GM12878 (cell line): Measurements from ENCODE around the gene RAD51. TPM values are rescaled to one million over a fixed set of nuclear protein-coding genes. Genes with fewer than 3 reads are reported as not detected.
A peak's percentile ranks its signal among the peaks of the same experiment; 100 is the strongest.

Source experiments
- CHD4 ChIP-seq: fragments of 200-600 bp; sonication (generic); IDR thresholded peaks from 2 replicates; pipeline ENCODE4 v1.6.1; 2016; ENCODE audit warnings: mild to moderate bottlenecking
- GATAD2B ChIP-seq: fragments of 450-650 bp; conservative IDR thresholded peaks from 2 replicates; pipeline ENCODE4 v1.6.1; 2017; ENCODE audit warnings: low read depth, mild to moderate bottlenecking, moderate library complexity
- HDAC6 ChIP-seq: fragments of 200-600 bp; sonication (generic); IDR thresholded peaks from one replicate; pipeline ENCODE4 v1.8.0; 2017; ENCODE audit warnings: antibody characterized with exemption; ENCODE audit not compliant: unreplicated experiment
- LARP7 ChIP-seq: fragments of 450-650 bp; IDR thresholded peaks from 2 replicates; pipeline ENCODE4 v1.6.1; 2017; ENCODE audit warnings: mild to moderate bottlenecking
- POLR2A ChIP-seq: IDR thresholded peaks from 2 replicates; pipeline ENCODE4 v1.6.1; 2011; ENCODE audit warnings: low read depth, mild to moderate bottlenecking, low read length
- RB1 ChIP-seq: fragments of 450-650 bp; formaldehyde crosslinking; IDR thresholded peaks from 2 replicates; pipeline ENCODE4 v1.6.1; 2017; ENCODE audit warnings: mild to moderate bottlenecking, borderline replicate concordance
- SIX5 ChIP-seq: IDR thresholded peaks from 2 replicates; pipeline ENCODE4 v1.6.1; 2011; ENCODE audit warnings: mild to moderate bottlenecking, low read depth, low read length, moderate library complexity; ENCODE audit not compliant: severe bottlenecking
- SMARCA5 ChIP-seq: fragments of 450-650 bp; IDR thresholded peaks from 2 replicates; pipeline ENCODE4 v1.6.1; 2017; ENCODE audit warnings: mild to moderate bottlenecking
- SPI1 ChIP-seq: IDR thresholded peaks from 2 replicates; pipeline ENCODE4 v1.6.1; 2011; ENCODE audit warnings: low read depth, mild to moderate bottlenecking, low read length, moderate library complexity, borderline replicate concordance; ENCODE audit not compliant: insufficient read depth
- SRF ChIP-seq, 2 experiments: IDR thresholded peaks; 2 replicates each; pipeline ENCODE4 v1.6.1; 2011; ENCODE audit warnings: low read depth in 2 of 2, low read length in 2 of 2, mild to moderate bottlenecking in 1 of 2, moderate library complexity in 1 of 2
- SUPT20H ChIP-seq: IDR thresholded peaks from 2 replicates; pipeline ENCODE4 v1.6.1; 2011; ENCODE audit warnings: low read depth, mild to moderate bottlenecking, low read length, moderate library complexity, borderline replicate concordance; ENCODE audit not compliant: control insufficient read depth
- SUZ12 ChIP-seq: fragments of 200-600 bp; sonication (generic); IDR thresholded peaks from one replicate; pipeline ENCODE4 v1.6.1; 2018; ENCODE audit warnings: antibody characterized with exemption, mild to moderate bottlenecking; ENCODE audit not compliant: unreplicated experiment
- TBL1XR1 ChIP-seq: IDR thresholded peaks from 2 replicates; pipeline ENCODE4 v1.6.1; 2012; ENCODE audit warnings: low read depth, low read length, improper control_type of control experiment
- YY1 ChIP-seq: IDR thresholded peaks from 2 replicates; pipeline ENCODE4 v1.6.1; 2011; ENCODE audit warnings: low read depth, mild to moderate bottlenecking, low read length
- ZNF207 ChIP-seq: fragments of 450-650 bp; IDR thresholded peaks from 2 replicates; pipeline ENCODE4 v1.6.1; 2014; ENCODE audit warnings: antibody characterized with exemption, mild to moderate bottlenecking, borderline replicate concordance
- ZNF622 ChIP-seq: fragments of 450-650 bp; IDR thresholded peaks from 2 replicates; pipeline ENCODE4 v1.6.1; 2017; ENCODE audit warnings: mild to moderate bottlenecking, inconsistent platforms
- polyA plus RNA-seq, 11 experiments: library from polyadenylated mRNA; depleted of rRNA in 4 of 11; unstranded in 6 of 11; stranded (reverse) in 5 of 11; fragments of >200 nt; fragmentation: Nextera tagmentation in 4 of 11; fragmentation: Illumina TruSeq in 1 of 11; extraction: Ambion mirVana in 4 of 11; extraction: Trizol in 1 of 11; gene quantifications; 1 replicate in 1 of 11; 2 replicates in 10 of 11; pipeline versions ENCODE4 v1.2.1 to v1.2.3, GENCODE V29; 2011 to 2016; ENCODE audit warnings: inconsistent platforms in 2 of 11, missing spikeins in 2 of 11, low read depth in 1 of 11
- total RNA-seq, 4 experiments: library from RNA; depleted of rRNA in 3 of 4; stranded (reverse); fragments of >200 nt in 3 of 4; fragmentation: Illumina TruSeq in 1 of 4; extraction: Trizol in 1 of 4; gene quantifications; 2 replicates each; pipeline versions ENCODE4 v1.2.1 to v1.2.3, GENCODE V29; 2013 to 2021
- TF ChIP-seq, protein P1 (sequence below): fragments of 450-650 bp; IDR thresholded peaks from 2 replicates; pipeline ENCODE4 v1.6.1; 2014; ENCODE audit warnings: mild to moderate bottlenecking
- TF ChIP-seq, protein P2 (sequence below): IDR thresholded peaks from 2 replicates; pipeline ENCODE4 v1.6.1; 2011; ENCODE audit warnings: low read depth, mild to moderate bottlenecking, low read length, moderate library complexity, borderline replicate concordance; ENCODE audit errors: extremely low read depth
- TF ChIP-seq, protein P3 (sequence below): fragments of 450-650 bp; IDR thresholded peaks from 2 replicates; pipeline ENCODE4 v1.6.1; 2017; ENCODE audit warnings: mild to moderate bottlenecking, moderate library complexity
- TF ChIP-seq, protein P4 (sequence below): fragments of 450-650 bp; IDR thresholded peaks from 2 replicates; pipeline ENCODE4 v1.6.1; 2018; ENCODE audit warnings: borderline replicate concordance, mild to moderate bottlenecking; ENCODE audit not compliant: partially characterized antibody
- TF ChIP-seq, protein P5 (sequence below): IDR thresholded peaks from 2 replicates; pipeline ENCODE4 v1.6.1; 2011; ENCODE audit warnings: low read depth, low read length, improper control_type of control experiment, borderline replicate concordance

RAD51 gene
- total and polyA plus RNA-seq, 10 of the 15 experiments (the other 5 are each of a cell fraction or from before 2014, with no cell fraction given), result 13.1 to 55.0 (median 30.6) TPM

DNA sequence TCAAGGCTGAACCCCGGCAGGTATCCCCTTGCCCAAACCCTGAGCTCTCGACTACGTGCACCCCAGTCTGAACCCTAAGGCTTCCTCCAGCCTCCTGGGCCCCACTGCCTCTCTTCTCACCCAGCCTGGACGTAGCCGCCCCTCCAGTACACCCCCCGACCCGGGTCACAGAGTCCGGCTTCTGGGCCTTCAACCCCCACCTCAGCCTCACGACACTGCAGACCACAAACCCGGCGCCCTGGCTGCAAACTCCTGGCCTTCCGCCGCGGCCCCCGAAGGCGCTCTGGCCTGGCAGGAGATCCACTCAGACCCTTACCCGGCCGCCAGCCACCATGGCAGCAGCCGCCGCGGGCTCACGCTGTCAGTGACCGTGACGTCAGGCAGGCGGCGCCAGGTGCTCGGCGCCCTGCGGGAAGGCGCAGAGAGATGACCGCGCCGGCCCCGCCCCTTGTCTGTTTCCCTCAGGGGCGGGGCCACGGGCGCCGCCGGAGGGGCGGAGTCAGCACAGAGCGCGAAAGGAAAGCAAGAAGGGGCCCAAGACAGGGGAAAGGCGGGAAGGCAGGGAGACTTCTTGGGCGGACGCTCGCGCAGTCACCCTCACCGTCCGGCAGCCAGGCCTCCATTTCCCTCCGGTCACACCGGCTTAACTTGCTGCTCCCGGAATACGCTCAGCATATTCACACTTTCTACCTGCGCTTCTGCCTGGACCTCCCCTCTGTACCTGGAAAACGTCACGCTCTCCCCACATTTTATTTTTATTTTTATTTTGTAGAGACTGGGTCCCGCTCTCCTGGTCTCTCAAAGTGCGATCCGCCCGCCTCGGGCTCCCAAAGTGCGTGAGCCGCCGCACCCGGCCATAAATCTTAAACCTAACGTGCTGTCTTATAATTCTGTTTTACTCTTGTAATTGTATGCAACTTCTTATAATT, 60.2 kb downstream of the RAD51 start, which contains the start of gene RMDN3 (continued):
- TF ChIP-seq YY1 (peak; percentile 93), SIX5 (peak; percentile 51), SUZ12 (no peak), HDAC6 (no peak), LARP7 (peak; percentile 71; the same call in 1 of the 2 replicates), SRF (IDR thresholded peaks at IDR 0.05; ENCODE audit: low read depth in 2 of 2, low read length in 2 of 2) (peak; percentile 22 to 92; a peak in 3 of 4 replicates), SUPT20H (no peak), ZNF207 (peak; percentile 94), RB1 (peak; percentile 98), ZNF622 (no peak), POLR2A (peak; percentile 93), SPI1 (no peak), TBL1XR1 (peak; percentile 12; the same call in 1 of the 2 replicates), GATAD2B (peak; percentile 40; the same call in 1 of the 2 replicates), SMARCA5 (no peak), CHD4 (no peak)
- TF ChIP-seq, protein P1, sequence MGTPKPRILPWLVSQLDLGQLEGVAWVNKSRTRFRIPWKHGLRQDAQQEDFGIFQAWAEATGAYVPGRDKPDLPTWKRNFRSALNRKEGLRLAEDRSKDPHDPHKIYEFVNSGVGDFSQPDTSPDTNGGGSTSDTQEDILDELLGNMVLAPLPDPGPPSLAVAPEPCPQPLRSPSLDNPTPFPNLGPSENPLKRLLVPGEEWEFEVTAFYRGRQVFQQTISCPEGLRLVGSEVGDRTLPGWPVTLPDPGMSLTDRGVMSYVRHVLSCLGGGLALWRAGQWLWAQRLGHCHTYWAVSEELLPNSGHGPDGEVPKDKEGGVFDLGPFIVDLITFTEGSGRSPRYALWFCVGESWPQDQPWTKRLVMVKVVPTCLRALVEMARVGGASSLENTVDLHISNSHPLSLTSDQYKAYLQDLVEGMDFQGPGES, result no peak
- TF ChIP-seq, protein P2, sequence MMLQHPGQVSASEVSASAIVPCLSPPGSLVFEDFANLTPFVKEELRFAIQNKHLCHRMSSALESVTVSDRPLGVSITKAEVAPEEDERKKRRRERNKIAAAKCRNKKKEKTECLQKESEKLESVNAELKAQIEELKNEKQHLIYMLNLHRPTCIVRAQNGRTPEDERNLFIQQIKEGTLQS, result peak; percentile 94
- TF ChIP-seq, protein P3, sequence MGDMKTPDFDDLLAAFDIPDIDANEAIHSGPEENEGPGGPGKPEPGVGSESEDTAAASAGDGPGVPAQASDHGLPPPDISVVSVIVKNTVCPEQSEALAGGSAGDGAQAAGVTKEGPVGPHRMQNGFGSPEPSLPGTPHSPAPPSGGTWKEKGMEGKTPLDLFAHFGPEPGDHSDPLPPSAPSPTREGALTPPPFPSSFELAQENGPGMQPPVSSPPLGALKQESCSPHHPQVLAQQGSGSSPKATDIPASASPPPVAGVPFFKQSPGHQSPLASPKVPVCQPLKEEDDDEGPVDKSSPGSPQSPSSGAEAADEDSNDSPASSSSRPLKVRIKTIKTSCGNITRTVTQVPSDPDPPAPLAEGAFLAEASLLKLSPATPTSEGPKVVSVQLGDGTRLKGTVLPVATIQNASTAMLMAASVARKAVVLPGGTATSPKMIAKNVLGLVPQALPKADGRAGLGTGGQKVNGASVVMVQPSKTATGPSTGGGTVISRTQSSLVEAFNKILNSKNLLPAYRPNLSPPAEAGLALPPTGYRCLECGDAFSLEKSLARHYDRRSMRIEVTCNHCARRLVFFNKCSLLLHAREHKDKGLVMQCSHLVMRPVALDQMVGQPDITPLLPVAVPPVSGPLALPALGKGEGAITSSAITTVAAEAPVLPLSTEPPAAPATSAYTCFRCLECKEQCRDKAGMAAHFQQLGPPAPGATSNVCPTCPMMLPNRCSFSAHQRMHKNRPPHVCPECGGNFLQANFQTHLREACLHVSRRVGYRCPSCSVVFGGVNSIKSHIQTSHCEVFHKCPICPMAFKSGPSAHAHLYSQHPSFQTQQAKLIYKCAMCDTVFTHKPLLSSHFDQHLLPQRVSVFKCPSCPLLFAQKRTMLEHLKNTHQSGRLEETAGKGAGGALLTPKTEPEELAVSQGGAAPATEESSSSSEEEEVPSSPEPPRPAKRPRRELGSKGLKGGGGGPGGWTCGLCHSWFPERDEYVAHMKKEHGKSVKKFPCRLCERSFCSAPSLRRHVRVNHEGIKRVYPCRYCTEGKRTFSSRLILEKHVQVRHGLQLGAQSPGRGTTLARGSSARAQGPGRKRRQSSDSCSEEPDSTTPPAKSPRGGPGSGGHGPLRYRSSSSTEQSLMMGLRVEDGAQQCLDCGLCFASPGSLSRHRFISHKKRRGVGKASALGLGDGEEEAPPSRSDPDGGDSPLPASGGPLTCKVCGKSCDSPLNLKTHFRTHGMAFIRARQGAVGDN, result no peak; the same call in 1 of the 2 replicates
- TF ChIP-seq, protein P4, sequence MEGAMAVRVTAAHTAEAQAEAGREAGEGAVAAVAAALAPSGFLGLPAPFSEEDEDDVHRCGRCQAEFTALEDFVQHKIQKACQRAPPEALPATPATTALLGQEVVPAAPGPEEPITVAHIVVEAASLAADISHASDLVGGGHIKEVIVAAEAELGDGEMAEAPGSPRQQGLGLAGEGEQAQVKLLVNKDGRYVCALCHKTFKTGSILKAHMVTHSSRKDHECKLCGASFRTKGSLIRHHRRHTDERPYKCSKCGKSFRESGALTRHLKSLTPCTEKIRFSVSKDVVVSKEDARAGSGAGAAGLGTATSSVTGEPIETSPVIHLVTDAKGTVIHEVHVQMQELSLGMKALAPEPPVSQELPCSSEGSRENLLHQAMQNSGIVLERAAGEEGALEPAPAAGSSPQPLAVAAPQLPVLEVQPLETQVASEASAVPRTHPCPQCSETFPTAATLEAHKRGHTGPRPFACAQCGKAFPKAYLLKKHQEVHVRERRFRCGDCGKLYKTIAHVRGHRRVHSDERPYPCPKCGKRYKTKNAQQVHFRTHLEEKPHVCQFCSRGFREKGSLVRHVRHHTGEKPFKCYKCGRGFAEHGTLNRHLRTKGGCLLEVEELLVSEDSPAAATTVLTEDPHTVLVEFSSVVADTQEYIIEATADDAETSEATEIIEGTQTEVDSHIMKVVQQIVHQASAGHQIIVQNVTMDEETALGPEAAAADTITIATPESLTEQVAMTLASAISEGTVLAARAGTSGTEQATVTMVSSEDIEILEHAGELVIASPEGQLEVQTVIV, result peak; percentile 16
- TF ChIP-seq, protein P5, sequence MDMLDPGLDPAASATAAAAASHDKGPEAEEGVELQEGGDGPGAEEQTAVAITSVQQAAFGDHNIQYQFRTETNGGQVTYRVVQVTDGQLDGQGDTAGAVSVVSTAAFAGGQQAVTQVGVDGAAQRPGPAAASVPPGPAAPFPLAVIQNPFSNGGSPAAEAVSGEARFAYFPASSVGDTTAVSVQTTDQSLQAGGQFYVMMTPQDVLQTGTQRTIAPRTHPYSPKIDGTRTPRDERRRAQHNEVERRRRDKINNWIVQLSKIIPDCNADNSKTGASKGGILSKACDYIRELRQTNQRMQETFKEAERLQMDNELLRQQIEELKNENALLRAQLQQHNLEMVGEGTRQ, result no peak
